Measurements from ENCODE around the gene B4GAT1. TPM values are rescaled to one million over a fixed set of nuclear protein-coding genes. Genes with fewer than 3 reads are reported as not detected.
"Not testable (repeated sequence)": the region's sequence is repeated elsewhere in the genome, so short reads cannot be mapped to it uniquely, and the experiment has no call there.

Gene B4GAT1
- total RNA-seq, 1 donor from 2014 or later: 42.7 TPM

DNA sequence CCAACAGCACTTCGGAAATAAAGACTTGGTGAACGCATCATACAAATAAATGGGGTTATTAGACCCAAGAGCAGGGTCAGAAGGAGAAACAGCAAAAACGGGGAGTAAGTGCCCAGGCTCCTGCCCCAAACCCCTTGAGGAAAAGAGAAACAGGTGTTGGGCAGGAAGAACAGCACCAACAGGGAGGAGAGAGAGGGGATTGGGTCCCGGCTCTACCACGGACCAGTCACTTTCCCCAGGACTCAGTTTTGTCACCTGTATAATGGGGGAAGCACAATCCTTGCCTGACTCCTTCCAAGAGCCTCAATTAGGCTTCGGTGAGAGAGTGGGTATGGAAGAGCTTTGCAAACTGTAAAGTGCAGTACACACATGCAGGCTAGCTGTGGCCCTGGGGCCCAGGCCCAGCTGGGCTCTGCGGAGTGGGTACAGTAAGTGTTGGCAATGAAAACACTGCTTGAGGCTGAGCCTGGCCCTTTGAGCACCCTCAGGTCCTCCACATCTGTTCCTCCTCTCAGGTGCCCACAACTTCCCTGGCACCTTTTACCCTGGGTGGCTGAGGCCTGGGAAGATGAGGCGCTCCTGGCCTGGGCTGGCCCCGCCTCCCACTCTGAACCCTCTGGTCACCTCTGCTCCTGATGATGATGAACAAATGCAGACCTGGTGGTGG lies 15.2 kb upstream of the B4GAT1 start:
- peaks cover 4% of the 10 kb centered on the region for H3K9me3 Mint-ChIP-seq (ENCODE audit: unreplicated experiment)
- no peak overlapping the region for H3K4me3 Mint-ChIP-seq (ENCODE audit: unreplicated experiment)
- H3K27me3 Mint-ChIP-seq (ENCODE audit: unreplicated experiment): peaks cover 4% of the 10 kb centered on the region
- no peaks in the 10 kb centered on the region for H3K36me3 Mint-ChIP-seq (ENCODE audit: unreplicated experiment)
- TF ChIP-seq, protein P1, sequence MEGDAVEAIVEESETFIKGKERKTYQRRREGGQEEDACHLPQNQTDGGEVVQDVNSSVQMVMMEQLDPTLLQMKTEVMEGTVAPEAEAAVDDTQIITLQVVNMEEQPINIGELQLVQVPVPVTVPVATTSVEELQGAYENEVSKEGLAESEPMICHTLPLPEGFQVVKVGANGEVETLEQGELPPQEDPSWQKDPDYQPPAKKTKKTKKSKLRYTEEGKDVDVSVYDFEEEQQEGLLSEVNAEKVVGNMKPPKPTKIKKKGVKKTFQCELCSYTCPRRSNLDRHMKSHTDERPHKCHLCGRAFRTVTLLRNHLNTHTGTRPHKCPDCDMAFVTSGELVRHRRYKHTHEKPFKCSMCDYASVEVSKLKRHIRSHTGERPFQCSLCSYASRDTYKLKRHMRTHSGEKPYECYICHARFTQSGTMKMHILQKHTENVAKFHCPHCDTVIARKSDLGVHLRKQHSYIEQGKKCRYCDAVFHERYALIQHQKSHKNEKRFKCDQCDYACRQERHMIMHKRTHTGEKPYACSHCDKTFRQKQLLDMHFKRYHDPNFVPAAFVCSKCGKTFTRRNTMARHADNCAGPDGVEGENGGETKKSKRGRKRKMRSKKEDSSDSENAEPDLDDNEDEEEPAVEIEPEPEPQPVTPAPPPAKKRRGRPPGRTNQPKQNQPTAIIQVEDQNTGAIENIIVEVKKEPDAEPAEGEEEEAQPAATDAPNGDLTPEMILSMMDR (IDR thresholded peaks at IDR 0.05; ENCODE audit: partially characterized antibody, unreplicated experiment): no peak
- DNase-seq: no peak
- H3K4me1 Mint-ChIP-seq (ENCODE audit: low read depth, unreplicated experiment): no peaks in the 10 kb centered on the region
- H3K27ac Mint-ChIP-seq (ENCODE audit: unreplicated experiment): peak overlapping the region; percentile 39

DNA sequence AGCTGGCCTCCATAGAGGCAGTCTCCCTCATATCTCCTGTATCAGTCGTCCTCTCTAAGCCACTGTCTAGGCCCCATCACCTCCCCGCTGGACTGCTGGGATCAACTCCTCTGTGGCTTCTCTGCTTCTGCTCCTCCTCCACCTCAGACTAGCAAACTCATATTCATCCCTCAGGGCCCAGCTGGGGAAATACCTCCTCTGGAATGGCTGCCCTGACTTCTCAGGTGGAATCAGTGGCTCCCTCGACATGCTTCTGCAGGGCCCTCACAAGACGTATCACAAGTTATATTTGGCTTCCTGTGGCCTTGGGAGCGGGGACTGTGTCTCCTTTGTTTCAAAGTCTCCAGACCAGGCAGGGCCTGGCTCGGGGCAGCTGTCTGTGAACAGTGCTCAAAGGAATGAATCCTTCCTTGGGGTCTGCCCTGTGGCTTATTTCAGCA lies 14.1 kb upstream of the B4GAT1 start:
- TF ChIP-seq, protein P1 (IDR thresholded peaks at IDR 0.05; ENCODE audit: partially characterized antibody, unreplicated experiment): no peak
- peaks cover 4% of the 10 kb centered on the region for H3K9me3 Mint-ChIP-seq (ENCODE audit: unreplicated experiment)
- H3K36me3 Mint-ChIP-seq (ENCODE audit: unreplicated experiment): no peaks in the 10 kb centered on the region
- no peak overlapping the region for H3K4me3 Mint-ChIP-seq (ENCODE audit: unreplicated experiment)
- no peak overlapping the region for H3K27ac Mint-ChIP-seq (ENCODE audit: unreplicated experiment)
- no peaks in the 10 kb centered on the region for H3K4me1 Mint-ChIP-seq (ENCODE audit: low read depth, unreplicated experiment)
- DNase-seq: no peak
- H3K27me3 Mint-ChIP-seq (ENCODE audit: unreplicated experiment): peaks cover 4% of the 10 kb centered on the region

- no peaks in the 10 kb centered on the region for H3K36me3 Mint-ChIP-seq (ENCODE audit: unreplicated experiment)
- H3K4me3 Mint-ChIP-seq (ENCODE audit: unreplicated experiment): no peak overlapping the region
Measured at GRCh38 chr11:66360406-66361073, 13.1 kb upstream of the B4GAT1 start.

GRCh38 chr11:66359662-66360087 lies 12.2 kb upstream of the B4GAT1 start:
- DNase-seq: no peak
- H3K36me3 Mint-ChIP-seq (ENCODE audit: unreplicated experiment): no peaks in the 10 kb centered on the region
- H3K27ac Mint-ChIP-seq (ENCODE audit: unreplicated experiment): no peak overlapping the region
- H3K27me3 Mint-ChIP-seq (ENCODE audit: unreplicated experiment): peaks cover 4% of the 10 kb centered on the region
- H3K9me3 Mint-ChIP-seq (ENCODE audit: unreplicated experiment): peaks cover 4% of the 10 kb centered on the region
- TF ChIP-seq, protein P1 (IDR thresholded peaks at IDR 0.05; ENCODE audit: partially characterized antibody, unreplicated experiment): no peak
- H3K4me3 Mint-ChIP-seq (ENCODE audit: unreplicated experiment): no peak overlapping the region
- H3K4me1 Mint-ChIP-seq (ENCODE audit: low read depth, unreplicated experiment): no peaks in the 10 kb centered on the region

More at GRCh38 chr11:66360406-66361073, 13.1 kb upstream of the B4GAT1 start:
- H3K27me3 Mint-ChIP-seq (ENCODE audit: unreplicated experiment): peaks cover 4% of the 10 kb centered on the region
- no peak overlapping the region for H3K27ac Mint-ChIP-seq (ENCODE audit: unreplicated experiment)
- DNase-seq: no peak
- H3K4me1 Mint-ChIP-seq (ENCODE audit: low read depth, unreplicated experiment): no peaks in the 10 kb centered on the region
- H3K9me3 Mint-ChIP-seq (ENCODE audit: unreplicated experiment): peaks cover 4% of the 10 kb centered on the region
- TF ChIP-seq, protein P1 (IDR thresholded peaks at IDR 0.05; ENCODE audit: partially characterized antibody, unreplicated experiment): no peak

DNA sequence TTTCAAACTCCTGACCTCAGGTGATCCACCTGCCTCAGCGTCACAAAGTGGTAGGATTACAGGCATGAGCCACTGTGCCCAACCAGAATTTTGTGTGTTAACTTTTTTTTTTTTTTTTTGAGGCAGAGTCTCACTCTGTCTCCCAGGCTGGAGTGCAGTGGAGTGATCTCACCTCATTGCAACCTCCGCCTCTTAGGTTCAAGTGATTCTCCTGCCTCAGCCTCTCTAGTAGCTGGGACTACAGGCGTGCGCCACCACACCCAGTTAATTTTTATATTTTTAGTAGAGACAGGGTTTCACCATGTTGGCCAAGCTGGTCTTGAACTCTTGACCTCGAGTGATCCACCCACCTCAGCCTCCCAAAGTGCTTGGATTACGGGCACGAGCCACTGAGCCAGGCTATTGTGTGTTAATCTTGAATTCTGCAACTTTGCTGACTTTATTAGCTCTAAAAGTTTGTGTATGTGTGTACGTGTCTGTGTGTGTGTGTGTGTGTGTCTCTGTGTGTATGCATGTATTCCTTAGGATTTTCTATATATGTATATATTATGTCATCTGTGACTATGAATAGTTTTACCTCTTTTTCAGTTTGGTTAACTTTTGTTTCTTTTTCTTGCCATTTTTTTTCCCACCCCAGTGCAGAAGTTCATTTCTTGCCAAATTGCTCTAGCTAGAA lies 3.3 kb upstream of the B4GAT1 start:
- H3K9me3 Mint-ChIP-seq (ENCODE audit: unreplicated experiment); H3K4me1 Mint-ChIP-seq (ENCODE audit: low read depth, unreplicated experiment); H3K27ac Mint-ChIP-seq (ENCODE audit: unreplicated experiment); H3K36me3 Mint-ChIP-seq (ENCODE audit: unreplicated experiment); H3K27me3 Mint-ChIP-seq (ENCODE audit: unreplicated experiment); DNase-seq; H3K4me3 Mint-ChIP-seq (ENCODE audit: unreplicated experiment): not testable (repeated sequence)
